ENCODE measurements around the gene TBL1X.

- TF ChIP-seq, protein P1, sequence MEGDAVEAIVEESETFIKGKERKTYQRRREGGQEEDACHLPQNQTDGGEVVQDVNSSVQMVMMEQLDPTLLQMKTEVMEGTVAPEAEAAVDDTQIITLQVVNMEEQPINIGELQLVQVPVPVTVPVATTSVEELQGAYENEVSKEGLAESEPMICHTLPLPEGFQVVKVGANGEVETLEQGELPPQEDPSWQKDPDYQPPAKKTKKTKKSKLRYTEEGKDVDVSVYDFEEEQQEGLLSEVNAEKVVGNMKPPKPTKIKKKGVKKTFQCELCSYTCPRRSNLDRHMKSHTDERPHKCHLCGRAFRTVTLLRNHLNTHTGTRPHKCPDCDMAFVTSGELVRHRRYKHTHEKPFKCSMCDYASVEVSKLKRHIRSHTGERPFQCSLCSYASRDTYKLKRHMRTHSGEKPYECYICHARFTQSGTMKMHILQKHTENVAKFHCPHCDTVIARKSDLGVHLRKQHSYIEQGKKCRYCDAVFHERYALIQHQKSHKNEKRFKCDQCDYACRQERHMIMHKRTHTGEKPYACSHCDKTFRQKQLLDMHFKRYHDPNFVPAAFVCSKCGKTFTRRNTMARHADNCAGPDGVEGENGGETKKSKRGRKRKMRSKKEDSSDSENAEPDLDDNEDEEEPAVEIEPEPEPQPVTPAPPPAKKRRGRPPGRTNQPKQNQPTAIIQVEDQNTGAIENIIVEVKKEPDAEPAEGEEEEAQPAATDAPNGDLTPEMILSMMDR (IDR thresholded peaks at IDR 0.05): no peak
- TF ChIP-seq EZH2 (IDR thresholded peaks at IDR 0.05; ENCODE audit: borderline replicate concordance, insufficient read depth, low read depth, low read length, poor library complexity, severe bottlenecking): no peak
Observed at GRCh38 chrX:9604111-9604907, 139.5 kb downstream of the TBL1X start.

Data from B cell (primary cell).